Head of caudate nucleus (tissue), 42 donors: ENCODE data around the gene CDK15.
"Not testable (repeated sequence)": the region's sequence is repeated elsewhere in the genome, so short reads cannot be mapped to it uniquely, and the experiment has no call there.

Experiments used
- DNase-seq, 42 donors: peaks; one replicate each; pipeline versions ENCODE4 v3.0.0 to v3.0.0-alpha.2; 2020 to 2021; ENCODE audit warnings: mixed read lengths in 7 of 42
- intact Hi-C: fragments of 100-400 bp; cut with DNase I; formaldehyde crosslinking; loops from one replicate; pipeline ENCODE4 v1.15.0; 2022

Gene CDK15

GRCh38 chr2:201816657-201817575 is 10.6 kb downstream of the CDK15 start:
- intact Hi-C loops = no loop called here
- no peak for DNase-seq

GRCh38 chr2:201820383-201821007 is 14.2 kb downstream of the CDK15 start:
- intact Hi-C loops = no loop called here

GRCh38 chr2:201821080-201821479 is 14.7 kb downstream of the CDK15 start:
- intact Hi-C loops = no loop called here
- no peak for DNase-seq

More at GRCh38 chr2:201820383-201821007, 14.2 kb downstream of the CDK15 start:
- no peak for DNase-seq

GRCh38 chr2:201824212-201824611 is 17.9 kb downstream of the CDK15 start:
- DNase-seq = no peak
- intact Hi-C loops = no loop called here

GRCh38 chr2:201827621-201828020 is 21.3 kb downstream of the CDK15 start:
- intact Hi-C loops = no loop called here
- DNase-seq = no peak

- intact Hi-C loops = no loop called here
- DNase-seq = no peak
Measured at GRCh38 chr2:201828220-201828619, 21.9 kb downstream of the CDK15 start.

- intact Hi-C loops = no loop called here
- DNase-seq = no peak
Measured at GRCh38 chr2:201830666-201831065, 24.3 kb downstream of the CDK15 start.

GRCh38 chr2:201831469-201831868 is 25.1 kb downstream of the CDK15 start:
- intact Hi-C loops = no loop called here
- DNase-seq = no peak

- intact Hi-C loops = no loop called here
- no peak for DNase-seq
Measured at GRCh38 chr2:201833781-201834180, 27.4 kb downstream of the CDK15 start.

- intact Hi-C loops = no loop called here
Measured at GRCh38 chr2:201835066-201835465, 28.7 kb downstream of the CDK15 start.

GRCh38 chr2:201837391-201837790 is 31.1 kb downstream of the CDK15 start:
- no peak for DNase-seq
- intact Hi-C loops = no loop called here

More at GRCh38 chr2:201835066-201835465, 28.7 kb downstream of the CDK15 start:
- DNase-seq = no peak

- DNase-seq = peak in 2 of 42 donors; percentile 5 to 16
- intact Hi-C loops = no loop called here
Measured at GRCh38 chr2:201837824-201838431, 31.6 kb downstream of the CDK15 start.

- DNase-seq = no peak
- intact Hi-C loops = no loop called here
Measured at GRCh38 chr2:201839727-201840126, 33.4 kb downstream of the CDK15 start.

GRCh38 chr2:201840726-201841125 is 34.4 kb downstream of the CDK15 start:
- DNase-seq = no peak
- intact Hi-C loops = no loop called here

GRCh38 chr2:201842131-201842860 is 36.0 kb downstream of the CDK15 start:
- intact Hi-C loops = no loop called here
- DNase-seq = no peak

- intact Hi-C loops, DNase-seq: not testable (repeated sequence)
Measured at GRCh38 chr2:201844922-201845321, 38.6 kb downstream of the CDK15 start.

- intact Hi-C loops = no loop called here
- DNase-seq = no peak
Measured at GRCh38 chr2:201847481-201847880, 41.1 kb downstream of the CDK15 start.

- intact Hi-C loops = loop anchor here (10.0 kb wide), 1 partner anchor 182 kb away; the partner anchor contains the start of gene FZD7
- DNase-seq = no peak
Measured at GRCh38 chr2:201852462-201852861, 46.1 kb downstream of the CDK15 start.

- no peak for DNase-seq
- intact Hi-C loops = loop anchor here (10.0 kb wide), 1 partner anchor 182 kb away; the partner anchor contains the start of gene FZD7
Measured at GRCh38 chr2:201852878-201853415, 46.6 kb downstream of the CDK15 start.
